IPS-NIHi7 (cell line): Measurements from ENCODE around the gene PRIMA1.

Experiments
- DNase-seq: peaks from one replicate; pipeline ENCODE4 v3.0.0; 2012; ENCODE audit warnings: mixed read lengths; ENCODE audit errors: extremely low spot score

PRIMA1 gene

DNA sequence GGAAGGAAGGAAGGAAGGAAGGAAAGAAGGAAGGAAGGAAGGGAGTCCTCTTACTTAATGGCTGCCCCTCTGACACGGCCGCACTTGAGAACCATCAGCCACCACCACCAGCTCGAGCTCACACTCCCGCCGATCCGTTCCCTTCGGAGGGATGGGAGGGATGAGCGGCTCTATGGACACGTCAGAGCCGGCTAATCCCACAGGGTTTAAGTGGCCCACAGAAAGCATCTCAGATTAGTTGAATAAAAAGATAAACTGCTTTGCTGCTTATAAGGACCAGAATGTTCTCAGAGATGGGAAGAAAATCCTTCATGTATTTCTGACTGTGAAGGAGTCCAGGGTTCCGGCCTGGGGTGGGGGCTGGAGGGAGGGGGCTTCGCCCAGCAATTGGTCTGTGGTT is 31.1 kb downstream of the PRIMA1 start:
- no peak for DNase-seq

GRCh38 chr14:93753647-93754046 is 34.6 kb downstream of the PRIMA1 start:
- DNase-seq: no peak

DNA sequence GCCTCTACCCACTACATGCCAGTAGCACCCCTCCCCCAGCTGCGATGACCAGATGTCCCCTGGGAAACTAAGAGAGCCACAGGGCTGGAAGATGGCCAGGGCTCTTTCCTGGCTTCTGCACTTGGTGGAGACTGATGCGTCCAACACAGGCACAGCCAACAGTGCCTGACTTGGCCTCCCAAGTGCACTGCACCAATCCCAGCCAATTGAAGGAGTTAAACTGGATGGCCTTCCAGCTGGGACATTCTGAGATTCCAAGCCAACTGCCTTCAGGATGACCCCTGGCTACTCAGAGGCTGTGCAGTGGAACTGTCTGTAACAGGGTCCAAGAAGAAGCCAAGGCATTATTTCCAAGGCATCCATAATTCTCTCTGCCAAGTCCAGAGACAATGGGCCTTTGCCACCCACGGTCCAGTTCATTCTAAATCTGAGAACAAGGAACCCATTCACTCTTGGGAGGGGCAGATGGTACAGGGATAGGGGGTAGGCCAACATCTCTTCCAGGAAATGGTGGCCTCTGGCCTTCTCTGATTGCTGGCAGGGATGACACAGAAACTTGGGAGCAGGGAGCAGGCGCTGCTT is 35.2 kb downstream of the PRIMA1 start:
- DNase-seq: no peak

DNA sequence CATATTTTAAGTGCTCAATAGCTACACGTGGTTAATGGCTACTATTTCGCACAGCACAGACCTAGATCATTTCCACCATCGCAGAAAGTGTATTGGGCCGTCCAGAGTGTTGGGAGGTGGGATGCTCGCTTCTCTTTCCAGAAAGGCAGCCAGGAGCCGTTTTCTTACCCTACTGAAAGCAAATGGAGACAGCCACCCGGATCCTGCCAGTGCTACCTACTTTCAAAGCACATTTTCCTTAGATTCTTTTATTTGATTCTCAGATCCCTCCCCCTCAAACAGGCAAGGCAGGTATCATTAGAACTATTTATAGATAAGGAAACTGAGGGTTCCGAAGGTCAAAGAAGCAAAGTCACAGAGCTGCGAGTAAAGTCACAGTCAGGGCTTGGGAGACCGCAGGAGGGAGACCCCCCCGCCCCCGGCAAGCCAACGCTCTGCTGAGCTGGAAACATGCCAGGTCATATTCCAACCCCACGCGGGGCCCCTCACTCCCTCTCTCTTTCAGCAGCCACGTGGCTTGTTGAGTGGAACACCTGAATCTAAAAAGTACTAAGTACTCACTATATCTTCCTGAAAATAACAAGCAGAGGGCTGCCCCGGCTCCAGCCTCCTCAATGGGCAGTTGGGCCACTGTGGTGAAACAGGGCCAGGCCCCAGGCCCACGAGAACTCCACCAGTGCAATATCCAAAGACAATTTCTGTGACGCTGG is 36.2 kb downstream of the PRIMA1 start:
- DNase-seq: no peak

DNA sequence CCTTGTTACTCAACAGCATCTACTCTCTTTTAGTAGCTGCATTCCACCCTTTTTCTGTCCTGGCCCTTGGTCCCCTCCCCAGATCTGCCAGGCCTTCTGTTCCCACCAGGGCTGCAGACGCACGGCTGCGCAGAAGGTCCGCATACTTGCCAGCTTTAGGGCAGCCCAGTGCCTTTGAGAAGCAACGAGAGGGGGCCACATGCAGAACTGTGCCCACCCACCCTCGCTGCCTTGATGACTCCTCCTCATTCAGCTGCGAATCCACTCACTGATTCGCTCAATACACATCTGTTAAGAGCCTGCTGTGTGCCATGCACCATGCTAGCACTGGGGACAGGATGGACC is 39.2 kb downstream of the PRIMA1 start:
- DNase-seq: no peak

GRCh38 chr14:93748208-93749075 is 39.8 kb downstream of the PRIMA1 start:
- no peak for DNase-seq

GRCh38 chr14:93747560-93747959 is 40.7 kb downstream of the PRIMA1 start:
- no peak for DNase-seq

GRCh38 chr14:93747102-93747501 is 41.2 kb downstream of the PRIMA1 start:
- DNase-seq: no peak

DNA sequence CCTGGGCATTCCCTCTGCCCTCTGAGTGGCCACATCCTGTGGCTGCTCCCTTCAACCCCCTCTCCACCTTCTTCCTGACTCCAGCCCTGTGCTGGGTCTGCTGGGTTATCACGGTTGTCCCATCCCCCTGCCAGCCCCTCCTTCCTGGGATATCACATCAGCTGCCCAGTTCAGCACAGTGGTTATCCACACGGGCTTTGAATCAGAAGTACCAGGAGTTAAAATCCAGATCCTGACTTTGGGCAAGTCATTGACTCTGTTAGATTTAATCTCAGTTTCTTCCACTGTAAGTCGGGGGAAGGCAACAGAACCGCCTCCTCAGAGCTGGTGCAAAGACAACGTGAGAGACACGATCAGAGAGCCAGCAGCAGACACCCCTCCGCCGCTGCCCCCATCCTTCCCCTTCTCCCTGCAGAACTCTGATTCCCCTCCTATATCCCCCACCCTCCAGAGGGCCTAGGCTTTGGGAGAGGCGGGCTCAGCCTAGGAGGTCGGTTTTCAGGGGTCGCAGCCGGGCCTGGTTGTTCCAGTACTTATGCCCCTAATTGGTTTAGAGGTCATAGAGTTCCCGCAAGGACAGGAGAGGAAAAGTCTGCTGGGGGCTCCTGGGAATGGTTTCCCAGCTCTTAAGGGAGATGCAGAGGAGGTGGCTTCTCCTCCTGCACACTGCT is 42.5 kb downstream of the PRIMA1 start:
- no peak for DNase-seq

- no peak for DNase-seq
These were observed 43.4 kb downstream of the PRIMA1 start for GRCh38 chr14:93744876-93745275.

DNA sequence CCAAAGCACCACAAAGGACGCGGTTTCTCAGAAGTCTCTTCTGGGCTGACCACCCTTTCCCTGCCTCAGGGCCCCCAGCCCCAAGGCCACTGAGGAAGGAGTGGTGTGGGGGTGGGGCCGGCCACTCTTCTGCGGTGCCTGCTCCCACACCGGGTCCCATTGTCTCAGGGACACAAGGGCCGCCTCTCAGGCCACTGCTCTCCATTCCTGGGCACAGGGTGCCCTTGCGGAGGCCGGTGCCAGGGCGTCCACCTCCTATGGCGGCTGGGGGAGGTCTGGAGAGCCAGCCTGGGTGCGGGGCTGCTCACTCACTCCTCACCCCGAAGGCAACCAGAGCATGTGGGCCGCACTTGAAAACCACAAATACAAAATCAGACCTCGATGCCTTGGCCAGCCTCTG is 44.1 kb downstream of the PRIMA1 start:
- DNase-seq: no peak

DNA sequence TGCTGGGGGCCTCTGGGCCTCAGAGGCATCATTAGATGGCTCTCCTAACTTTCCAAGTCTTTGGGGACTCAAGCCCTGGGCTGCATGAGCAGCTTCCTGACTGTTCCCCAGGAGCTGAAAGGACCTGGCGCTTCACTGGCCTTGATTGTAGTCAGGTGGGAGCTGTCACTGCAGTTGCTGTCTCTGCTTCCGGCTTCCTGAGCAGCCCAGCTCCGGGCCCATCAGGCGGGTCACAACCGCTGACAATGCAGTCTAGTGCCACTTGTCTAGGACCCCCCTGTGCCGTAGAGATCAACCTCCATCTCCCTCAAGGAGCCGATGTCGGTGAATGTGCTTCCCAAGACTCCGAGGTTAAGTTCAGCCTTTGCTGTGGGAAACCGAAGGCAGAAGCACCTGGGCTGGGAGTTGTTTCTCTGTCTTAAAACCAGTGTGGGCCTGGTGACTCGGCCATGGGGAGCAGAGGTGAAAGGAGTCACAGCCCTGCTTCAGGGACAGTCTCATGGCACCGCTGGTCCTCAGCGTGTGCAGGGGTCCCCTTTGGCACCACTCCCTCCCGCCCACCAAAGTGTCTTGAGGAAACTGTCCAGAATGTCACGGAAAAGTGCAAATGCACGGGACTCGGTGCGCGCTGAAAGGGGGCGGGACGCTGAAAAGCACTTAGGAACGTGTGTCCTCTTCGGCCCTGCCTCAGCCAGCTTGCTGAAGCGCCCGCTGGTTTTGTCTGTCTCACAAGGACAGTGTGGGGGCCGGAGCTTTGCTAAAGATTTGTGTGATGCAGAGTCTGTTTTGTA is 44.8 kb downstream of the PRIMA1 start:
- DNase-seq: no peak

DNA sequence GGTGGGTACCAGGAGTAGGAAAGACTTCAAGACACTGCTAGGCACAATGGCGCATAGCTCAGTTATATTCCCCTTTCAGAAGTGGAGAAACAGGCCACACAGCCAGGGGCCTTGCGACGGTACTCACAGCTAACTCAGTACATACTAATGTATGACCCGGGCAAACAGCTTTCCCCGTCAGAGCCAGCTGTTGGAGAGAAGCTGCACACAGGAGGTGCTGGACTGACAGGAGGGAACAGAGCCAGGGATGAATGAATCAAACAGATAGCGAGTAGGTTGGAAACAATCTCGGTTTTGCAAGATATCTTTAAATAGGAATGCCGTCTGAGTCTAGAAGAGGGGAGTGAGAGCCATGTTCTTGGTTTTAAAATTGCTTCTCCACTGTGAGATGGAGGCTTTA is 45.5 kb downstream of the PRIMA1 start:
- DNase-seq: no peak

DNA sequence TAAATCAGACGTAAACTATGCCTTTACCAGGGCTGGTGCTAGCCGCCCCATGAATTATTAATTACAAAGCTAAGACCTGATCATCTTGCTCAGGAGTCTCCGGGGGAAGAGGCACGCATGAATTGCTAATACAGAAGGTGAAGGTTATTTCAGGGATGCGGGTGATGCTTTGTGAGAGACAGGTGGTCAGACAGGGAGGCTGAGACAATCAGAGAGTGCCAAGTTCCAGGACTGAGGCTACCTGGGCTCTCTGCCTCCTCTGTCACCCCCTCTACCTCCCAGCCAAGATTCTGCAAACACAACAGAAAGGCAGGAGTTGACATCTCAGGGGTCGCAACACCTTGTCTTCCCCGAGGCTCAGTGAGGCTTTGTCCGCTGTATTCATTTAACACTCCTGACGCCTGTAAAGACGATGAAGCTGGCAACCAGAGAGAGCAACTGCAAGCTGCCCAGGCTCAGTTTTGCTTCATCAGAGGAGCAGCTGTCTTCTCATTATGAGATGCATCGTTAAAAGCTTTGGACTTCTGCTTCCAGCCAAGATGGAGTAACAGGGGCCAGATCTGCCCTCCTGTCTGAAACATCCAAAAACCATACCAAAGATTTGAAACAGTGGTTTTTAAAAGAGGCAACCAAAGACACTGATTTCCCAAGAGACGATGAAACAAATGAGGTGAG is 46.6 kb downstream of the PRIMA1 start:
- DNase-seq: no peak

DNA sequence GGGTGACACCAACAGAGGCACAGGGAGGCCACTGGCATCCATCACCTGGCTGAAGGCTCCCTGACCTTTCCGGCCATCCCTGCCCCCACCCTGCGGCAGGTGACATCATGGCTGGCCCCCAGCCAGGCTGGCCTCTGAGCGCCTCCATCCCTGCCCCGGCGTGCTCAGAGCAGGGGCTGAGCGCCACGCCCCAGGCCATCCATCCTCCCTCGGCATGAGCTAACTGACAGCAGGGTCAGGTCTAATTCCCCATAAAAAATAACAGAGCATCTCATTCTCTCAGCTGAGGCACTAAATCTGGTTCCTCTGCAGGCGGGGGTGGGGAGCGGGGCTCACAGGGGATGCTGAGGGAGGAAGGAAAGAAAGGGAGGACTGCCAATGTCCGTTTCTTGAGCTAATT is 50.7 kb downstream of the PRIMA1 start:
- DNase-seq: no peak

DNA sequence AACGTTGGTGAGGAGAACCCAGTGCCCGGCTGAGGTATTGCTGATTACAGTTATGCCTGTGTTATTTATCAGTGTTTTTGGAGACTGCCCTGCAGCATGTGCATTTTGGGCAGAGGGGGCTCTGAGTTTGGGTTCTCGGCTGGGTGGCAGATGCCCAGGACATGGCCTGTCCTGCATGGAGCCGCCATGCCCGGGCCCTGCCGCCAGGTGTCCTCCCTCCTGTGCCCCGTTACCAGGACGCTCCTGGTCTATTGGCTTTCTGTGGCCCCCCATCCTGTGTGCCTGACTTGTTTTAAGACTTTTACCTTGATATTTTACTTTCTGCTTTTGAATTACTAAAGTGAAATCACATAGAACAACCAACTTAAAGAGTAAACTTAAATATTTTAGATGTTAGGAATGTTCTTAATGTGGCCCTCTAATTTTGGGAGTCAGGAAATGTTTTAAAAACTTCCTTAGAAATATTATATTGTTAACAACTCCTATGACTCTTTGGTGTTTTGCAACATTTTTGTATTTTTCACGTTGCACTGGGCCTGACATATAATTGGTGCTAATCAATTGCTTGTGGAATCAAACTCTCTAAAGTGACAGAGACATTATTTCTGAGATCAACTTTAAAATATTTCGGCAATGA is 51.8 kb downstream of the PRIMA1 start:
- peak; percentile 66 for DNase-seq

GRCh38 chr14:93735206-93735605 is 53.1 kb downstream of the PRIMA1 start:
- no peak for DNase-seq

GRCh38 chr14:93734086-93734822 is 54.0 kb downstream of the PRIMA1 start:
- DNase-seq: peak; percentile 96

- DNase-seq: no peak
These were observed 54.7 kb downstream of the PRIMA1 start for GRCh38 chr14:93733631-93734030.

DNA sequence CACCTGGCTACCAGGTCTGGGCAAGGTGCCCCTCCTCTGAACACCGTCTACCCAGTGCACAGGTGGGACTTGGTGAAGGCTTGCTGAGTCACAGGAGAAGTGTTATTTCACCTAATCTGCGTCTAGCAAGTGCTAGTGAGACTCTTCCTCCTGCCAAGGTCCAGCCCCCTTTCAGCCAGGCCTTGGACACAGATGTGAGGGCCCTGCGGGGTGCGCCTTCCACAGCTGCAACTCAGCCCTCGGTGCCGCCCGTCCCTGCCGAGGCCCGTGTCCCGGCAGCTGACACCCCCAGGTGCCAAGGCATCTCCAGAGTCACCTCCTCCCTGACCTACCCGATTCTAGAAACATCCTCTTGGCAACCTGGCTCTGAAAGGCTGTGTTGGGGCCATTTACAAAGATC is 55.1 kb downstream of the PRIMA1 start:
- no peak for DNase-seq
